ENCODE measurements around the gene PARVB.
A peak's percentile ranks its signal among the peaks of the same experiment; 100 is the strongest.

PARVB gene

GRCh38 chr22:44026630-44027511, 2.8 kb downstream of the PARVB start:
- DNase-seq (ENCODE audit: low read depth in 2 of 2) = peak; percentile 55 to 62

- no peak for DNase-seq (ENCODE audit: low read depth in 2 of 2)
Measured at GRCh38 chr22:44028091-44028490, 4.0 kb downstream of the PARVB start.

DNA sequence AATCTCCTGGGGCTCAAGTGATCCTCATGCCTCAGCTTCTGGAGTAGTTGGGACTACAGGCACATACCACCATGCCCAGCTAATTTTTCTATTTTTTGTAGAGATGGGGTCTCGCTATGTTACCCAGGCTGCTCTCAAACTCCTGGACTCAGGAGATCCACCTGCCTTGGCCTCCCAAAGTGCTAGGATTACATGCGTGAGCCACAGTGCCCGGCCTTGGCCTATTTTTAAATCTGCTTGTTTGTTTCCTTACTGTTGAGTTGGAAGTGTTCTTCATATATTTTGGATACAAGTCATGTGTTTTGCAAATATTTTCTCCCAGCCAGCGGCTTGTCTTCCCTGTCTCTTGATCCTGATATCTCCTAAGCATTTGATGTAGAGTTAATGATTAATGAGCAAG, 5.0 kb downstream of the PARVB start:
- no peak for DNase-seq (ENCODE audit: low read depth in 2 of 2)

DNA sequence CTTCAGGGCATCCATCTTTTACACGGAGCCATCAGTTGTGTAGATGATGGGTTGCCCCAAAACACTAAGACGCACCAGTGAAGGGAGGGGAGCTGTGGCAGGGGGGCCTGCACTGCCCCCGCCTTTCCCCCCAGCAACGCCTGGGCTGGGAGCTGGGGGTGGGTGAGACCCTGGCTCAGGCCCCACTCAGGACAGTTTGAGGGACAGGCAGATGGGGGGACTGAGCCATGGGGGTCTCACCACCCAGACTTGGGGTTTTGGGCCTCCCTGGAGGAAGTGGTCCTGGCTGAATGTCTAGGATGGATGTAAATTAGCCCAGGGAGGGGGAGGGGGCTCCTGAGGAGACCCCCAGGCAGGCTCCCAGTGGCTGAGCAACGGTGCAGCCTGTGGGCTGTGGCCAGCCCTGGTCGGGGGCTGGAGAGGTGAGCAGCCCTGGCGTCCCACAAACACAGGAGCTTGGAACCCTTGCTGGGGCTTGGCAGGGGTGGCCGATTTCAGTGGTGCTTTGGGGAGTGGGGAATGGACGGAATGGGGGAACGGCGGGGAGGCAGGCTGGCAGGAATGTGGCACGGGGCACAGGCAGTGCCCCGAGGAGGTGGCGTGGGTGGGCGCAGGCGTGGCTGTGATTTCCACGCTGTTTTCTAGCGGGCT, 6.1 kb downstream of the PARVB start:
- no peak for DNase-seq (ENCODE audit: low read depth in 2 of 2)

DNA sequence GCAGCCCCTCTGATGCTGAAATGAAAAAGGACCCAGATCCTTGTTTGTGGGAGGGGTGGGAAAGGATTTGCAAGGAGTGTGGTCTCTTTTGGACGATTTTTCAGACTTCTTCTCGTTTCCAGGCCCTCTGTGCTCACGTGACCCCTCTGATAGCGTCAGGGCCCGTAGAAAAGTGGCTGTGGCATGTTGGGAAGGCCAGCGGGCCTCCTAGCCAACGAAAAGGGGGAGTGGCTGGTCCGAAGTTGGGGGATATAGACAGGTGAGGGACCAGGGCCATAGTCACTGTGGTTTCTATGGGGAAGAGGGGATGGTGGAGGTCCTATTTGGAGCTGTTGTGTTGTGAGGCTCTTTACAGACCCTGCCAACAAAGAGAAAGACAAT, 6.6 kb downstream of the PARVB start:
- no peak for DNase-seq (ENCODE audit: low read depth in 2 of 2)

DNA sequence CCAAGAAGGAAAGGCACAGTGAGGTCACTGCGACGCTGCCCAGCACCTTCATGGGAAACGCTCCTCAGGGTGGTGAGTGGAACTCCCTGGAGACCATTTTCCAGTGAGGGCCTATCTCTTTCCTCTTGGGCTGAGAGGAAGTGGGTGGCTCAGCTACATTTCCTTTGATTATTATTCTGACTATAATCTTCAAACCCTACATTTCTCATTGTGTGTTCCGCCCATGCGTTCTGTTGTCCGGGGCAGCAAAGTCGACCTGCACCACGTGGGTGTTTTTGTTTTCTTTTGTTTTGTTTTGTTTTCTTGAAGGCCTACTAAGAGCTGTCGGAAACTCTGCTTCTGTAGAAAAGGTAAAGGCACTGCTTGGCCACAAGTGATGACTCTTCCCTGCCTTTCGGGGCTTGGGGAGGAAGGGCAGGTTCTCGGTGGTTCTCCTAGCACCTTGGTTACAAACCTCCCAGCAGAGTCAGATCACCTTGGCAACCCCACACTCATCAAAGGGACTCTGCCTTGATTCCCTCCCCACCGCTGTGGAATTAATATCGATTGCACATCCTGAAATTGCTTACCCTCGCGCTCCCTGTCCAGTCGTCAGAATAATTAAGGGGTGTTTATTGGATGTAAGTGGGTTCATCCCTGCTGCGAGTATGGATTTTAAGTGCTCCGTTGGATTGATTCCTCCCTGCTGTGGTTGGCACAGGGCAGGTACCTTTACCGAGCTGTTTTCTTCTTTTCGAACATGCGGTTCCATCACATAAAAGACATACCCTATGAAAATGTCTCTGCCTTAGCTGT, 7.3 kb downstream of the PARVB start:
- no peak for DNase-seq (ENCODE audit: low read depth in 2 of 2)

- no peak for DNase-seq (ENCODE audit: low read depth in 2 of 2)
Measured at GRCh38 chr22:44032126-44032730, 8.1 kb downstream of the PARVB start.

DNA sequence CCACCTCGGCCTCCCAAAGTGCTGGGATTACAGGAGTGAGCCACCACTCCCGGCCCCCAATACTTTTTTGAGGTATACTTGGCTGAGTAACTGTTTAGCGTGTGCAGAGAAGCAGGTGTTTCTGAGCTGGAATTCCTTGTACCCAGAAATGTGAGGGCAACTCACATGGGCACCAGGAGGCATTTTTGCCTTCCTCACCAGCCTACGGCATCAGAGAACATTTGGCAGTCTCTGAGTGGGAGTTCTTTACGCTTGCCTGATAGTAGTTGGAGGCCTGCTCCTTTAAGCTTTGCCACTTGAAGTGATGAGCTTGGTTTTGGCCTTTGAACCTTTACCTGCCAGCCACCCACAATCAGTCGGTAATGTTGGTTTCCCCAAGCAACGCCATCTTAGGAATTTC, 9.2 kb downstream of the PARVB start:
- DNase-seq (ENCODE audit: low read depth in 2 of 2) = no peak

DNA sequence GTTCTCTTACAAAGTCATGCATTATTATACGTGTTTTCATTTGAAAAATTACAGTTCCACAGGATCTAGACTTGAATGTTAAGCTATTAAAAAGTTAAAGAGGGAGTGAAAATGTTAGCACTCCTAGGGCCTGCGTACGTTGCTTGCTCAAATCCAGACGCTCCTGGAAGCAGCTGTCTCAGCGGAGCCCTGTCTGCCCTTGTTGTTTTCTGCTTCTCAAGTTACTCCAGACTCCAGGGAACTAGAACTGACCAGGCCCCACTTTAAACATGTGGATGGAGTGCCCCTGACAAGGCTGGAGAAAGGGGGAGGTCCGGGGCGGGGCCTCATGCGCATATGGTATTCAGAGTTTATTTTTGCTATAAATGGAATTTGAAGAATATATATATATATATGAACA, 9.6 kb downstream of the PARVB start:
- no peak for DNase-seq (ENCODE audit: low read depth in 2 of 2)

- no peak for DNase-seq (ENCODE audit: low read depth in 2 of 2)
Measured at GRCh38 chr22:44037519-44038375, 13.6 kb downstream of the PARVB start.

DNA sequence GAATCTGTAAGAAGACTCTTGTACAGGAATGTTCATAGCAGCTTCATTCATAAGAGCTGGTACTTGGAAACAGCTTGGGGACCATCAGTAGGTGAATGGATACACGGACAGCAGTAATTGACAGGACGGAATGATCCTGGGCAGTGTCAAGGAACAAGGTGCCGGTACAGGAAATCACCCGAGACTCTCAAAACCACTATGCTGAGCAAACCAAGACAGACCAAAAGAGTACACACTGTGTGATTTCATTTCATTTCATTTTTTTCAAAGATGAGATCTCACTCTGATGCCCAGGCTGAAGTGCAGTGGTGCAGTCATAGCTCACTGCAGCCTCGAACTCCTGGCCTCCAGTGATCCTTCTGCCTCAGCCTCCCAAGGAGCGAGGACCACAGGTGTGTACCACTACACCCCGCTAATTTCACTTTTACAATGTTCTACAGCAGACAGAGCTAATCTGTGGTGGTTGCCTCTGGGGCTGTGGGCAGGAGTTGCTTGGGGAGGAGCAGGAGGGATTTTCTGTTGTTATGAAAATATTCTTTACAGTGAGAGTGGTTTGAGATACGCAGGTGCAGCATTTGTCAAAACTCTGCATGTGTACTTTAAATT, 15.6 kb downstream of the PARVB start:
- no peak for DNase-seq (ENCODE audit: low read depth in 2 of 2)

GRCh38 chr22:44042249-44043218, 18.4 kb downstream of the PARVB start:
- DNase-seq (ENCODE audit: low read depth in 2 of 2) = no peak

DNA sequence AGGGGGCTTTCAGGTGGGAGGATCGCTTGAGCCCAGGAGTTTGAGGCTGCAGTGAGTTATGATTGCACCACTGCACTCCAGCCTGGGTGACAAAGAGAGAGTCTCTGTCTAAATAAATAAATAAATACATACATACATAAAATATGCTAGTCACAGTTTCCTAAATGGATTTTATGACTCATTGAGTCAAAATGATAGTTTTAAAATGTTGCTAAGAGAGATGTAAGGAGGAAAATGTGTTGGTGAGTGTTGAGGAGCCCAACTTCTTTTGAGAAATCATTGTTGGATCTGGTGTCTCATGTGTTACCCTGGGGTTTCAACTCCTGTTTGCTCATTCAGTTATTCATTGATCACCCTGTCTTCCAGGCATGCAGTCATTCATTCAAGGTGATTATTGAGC, 21.0 kb downstream of the PARVB start:
- no peak for DNase-seq (ENCODE audit: low read depth in 2 of 2)

GRCh38 chr22:44046485-44047141, 22.5 kb downstream of the PARVB start:
- no peak for DNase-seq (ENCODE audit: low read depth in 2 of 2)

DNA sequence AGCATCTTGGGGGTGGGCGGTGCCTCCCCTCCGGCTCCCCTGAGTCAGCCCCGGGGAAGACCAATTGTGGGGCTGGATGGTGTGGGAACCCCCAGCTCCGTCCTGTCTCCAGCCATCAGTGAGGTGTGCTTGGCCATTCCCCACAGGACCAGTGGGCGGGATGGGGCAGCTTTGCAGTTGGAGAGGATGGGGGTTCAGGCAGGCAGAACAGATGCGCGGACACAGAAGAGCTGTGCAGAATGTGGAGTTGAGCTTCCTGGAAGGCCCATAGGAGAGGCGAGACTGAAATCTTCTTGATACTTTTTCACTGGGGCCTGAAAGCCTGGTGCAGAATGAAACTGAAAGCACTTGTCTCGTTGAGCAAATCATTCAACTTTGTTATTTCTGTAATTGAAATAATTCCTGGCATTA, 23.8 kb downstream of the PARVB start:
- no peak for DNase-seq (ENCODE audit: low read depth in 2 of 2)

DNA sequence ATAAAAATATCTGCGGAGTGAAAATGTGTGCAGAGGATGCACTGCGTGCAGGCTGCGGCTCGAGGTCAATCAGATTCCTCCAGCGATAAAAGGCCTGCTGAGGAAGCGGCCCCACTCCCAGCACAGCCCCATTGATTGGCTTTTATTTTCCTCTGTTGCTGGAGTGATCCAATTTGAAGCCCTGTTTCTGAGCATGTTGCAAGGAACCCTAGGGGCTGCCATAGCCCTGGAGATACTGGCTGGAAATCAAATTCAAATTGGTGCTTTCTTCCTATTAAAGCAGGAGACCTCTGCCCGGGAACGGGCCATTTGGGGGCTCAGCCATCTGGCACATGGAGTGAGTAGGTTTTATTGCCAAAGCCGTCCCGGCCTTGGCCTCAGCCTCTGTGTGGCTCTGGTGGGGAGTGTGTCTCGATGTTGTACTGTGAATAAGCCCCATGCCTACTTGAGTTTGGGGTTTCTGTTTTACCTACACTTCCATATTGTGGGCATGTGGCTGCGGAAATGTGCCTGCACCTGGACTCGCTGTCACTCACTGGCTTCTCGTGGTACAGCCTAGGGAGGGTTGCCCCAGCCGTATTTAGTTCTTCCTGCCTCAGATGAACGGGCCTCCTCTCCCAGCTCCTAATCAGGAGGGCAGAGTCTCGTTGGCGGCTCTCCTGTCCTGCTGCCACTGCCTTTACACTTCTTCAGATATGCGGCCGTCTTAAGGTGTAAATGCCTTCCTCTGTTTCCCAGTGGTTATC, 25.6 kb downstream of the PARVB start:
- no peak for DNase-seq (ENCODE audit: low read depth in 2 of 2)

GRCh38 chr22:44050766-44051355, 26.8 kb downstream of the PARVB start:
- no peak for DNase-seq (ENCODE audit: low read depth in 2 of 2)

GRCh38 chr22:44051358-44051757, 27.3 kb downstream of the PARVB start:
- DNase-seq (ENCODE audit: low read depth in 2 of 2) = no peak

Data from stimulated activated CD8-positive, alpha-beta memory T cell treated with anti-CD3 and anti-CD28 coated beads, Interleukin-2, amount 100 ng/mL, for 48 hours (primary cell).